ENCODE results near the gene AKAP7.

AKAP7 gene

DNA sequence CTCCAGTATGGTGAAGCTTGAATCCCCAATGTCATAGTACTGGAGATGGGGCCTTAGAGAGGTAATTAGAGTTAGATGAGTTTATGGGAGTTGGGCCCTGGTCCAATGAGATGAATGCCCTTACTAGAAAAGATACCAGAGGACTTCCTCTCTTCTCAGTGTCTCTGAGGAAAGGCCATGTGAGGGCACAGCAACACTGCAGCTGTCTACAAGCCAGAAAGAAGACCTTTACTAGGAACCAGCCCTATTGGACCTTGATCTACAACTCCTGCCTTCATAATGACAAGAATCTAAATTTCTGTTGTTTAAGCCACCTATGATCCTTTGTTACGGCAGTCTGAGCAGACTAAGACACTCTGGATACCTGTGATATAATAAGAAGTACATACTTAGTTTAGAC is 31.4 kb upstream of the AKAP7 start:
- H3K4me1 ChIP-seq: no peaks in the 10 kb centered on the region
- H3K27me3 ChIP-seq: no peaks in the 10 kb centered on the region
- H3K9me3 ChIP-seq: no peaks in the 10 kb centered on the region
- no peak overlapping the region for H3K4me3 ChIP-seq (ENCODE audit: low read depth, low read length)
- no peak for DNase-seq
- TF ChIP-seq, protein P1, sequence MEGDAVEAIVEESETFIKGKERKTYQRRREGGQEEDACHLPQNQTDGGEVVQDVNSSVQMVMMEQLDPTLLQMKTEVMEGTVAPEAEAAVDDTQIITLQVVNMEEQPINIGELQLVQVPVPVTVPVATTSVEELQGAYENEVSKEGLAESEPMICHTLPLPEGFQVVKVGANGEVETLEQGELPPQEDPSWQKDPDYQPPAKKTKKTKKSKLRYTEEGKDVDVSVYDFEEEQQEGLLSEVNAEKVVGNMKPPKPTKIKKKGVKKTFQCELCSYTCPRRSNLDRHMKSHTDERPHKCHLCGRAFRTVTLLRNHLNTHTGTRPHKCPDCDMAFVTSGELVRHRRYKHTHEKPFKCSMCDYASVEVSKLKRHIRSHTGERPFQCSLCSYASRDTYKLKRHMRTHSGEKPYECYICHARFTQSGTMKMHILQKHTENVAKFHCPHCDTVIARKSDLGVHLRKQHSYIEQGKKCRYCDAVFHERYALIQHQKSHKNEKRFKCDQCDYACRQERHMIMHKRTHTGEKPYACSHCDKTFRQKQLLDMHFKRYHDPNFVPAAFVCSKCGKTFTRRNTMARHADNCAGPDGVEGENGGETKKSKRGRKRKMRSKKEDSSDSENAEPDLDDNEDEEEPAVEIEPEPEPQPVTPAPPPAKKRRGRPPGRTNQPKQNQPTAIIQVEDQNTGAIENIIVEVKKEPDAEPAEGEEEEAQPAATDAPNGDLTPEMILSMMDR (IDR thresholded peaks at IDR 0.05; ENCODE audit: low read depth, low read length): no peak
- no peaks in the 10 kb centered on the region for H3K36me3 ChIP-seq

DNA sequence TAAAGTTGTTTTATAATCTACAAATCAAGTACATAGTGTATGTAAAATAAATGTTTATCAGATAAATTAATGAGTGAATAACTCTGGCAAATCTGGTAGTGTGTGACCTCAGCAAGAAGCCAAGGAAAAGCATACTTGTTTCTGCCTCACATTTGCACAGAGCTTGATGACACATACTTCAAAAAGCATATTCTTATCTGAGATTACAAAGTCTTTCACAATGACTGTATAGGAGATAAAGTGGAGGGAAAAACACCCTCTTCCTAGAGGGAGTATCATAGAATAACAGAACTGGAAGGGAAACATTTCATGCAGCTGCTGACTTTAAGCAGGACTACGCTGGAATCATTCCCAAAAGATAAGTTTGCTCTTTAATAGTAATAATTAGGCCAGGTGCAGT is 28.1 kb upstream of the AKAP7 start:
- DNase-seq: no peak
- H3K9me3 ChIP-seq: no peaks in the 10 kb centered on the region

GRCh38 chr6:131112249-131112648 is 23.0 kb upstream of the AKAP7 start:
- H3K4me1 ChIP-seq: no peaks in the 10 kb centered on the region
- H3K36me3 ChIP-seq: no peaks in the 10 kb centered on the region
- no peak for DNase-seq
- H3K27me3 ChIP-seq: no peaks in the 10 kb centered on the region
- TF ChIP-seq, protein P1 (IDR thresholded peaks at IDR 0.05; ENCODE audit: low read depth, low read length): no peak
- no peak overlapping the region for H3K4me3 ChIP-seq (ENCODE audit: low read depth, low read length)
- no peaks in the 10 kb centered on the region for H3K9me3 ChIP-seq

More for the DNA sequence above, 28.1 kb upstream of the AKAP7 start:
- Histone ChIP-seq H3K27me3 (no peaks in the 10 kb centered on the region), H3K4me3 (ENCODE audit: low read depth, low read length) (no peak overlapping the region), H3K36me3 (no peaks in the 10 kb centered on the region), H3K4me1 (no peaks in the 10 kb centered on the region)
- TF ChIP-seq, protein P1 (IDR thresholded peaks at IDR 0.05; ENCODE audit: low read depth, low read length): no peak

DNA sequence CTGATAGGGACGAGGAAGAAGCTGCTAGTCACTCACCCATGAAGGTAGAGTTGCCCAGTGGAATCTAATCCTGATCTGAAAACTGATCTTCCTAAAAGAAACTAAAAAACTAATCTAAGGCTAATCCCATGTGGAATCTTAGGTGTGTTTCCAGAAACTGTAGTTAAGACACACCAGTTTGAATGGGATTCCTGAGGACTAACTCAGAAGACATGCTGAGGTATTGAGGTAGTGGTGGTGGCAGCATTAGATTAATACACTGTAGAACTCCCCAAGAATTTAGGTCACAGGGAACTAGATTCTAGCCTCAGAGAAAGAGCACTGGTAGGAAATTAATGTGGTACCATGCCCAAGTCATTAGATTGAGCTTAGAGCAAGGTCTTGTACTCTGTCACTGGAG is 19.6 kb upstream of the AKAP7 start:
- no peaks in the 10 kb centered on the region for H3K4me1 ChIP-seq
- H3K27me3 ChIP-seq: no peaks in the 10 kb centered on the region
- H3K36me3 ChIP-seq: no peaks in the 10 kb centered on the region
- no peak for DNase-seq
- TF ChIP-seq, protein P1 (IDR thresholded peaks at IDR 0.05; ENCODE audit: low read depth, low read length): no peak
- no peak overlapping the region for H3K4me3 ChIP-seq (ENCODE audit: low read depth, low read length)
- no peaks in the 10 kb centered on the region for H3K9me3 ChIP-seq

DNA sequence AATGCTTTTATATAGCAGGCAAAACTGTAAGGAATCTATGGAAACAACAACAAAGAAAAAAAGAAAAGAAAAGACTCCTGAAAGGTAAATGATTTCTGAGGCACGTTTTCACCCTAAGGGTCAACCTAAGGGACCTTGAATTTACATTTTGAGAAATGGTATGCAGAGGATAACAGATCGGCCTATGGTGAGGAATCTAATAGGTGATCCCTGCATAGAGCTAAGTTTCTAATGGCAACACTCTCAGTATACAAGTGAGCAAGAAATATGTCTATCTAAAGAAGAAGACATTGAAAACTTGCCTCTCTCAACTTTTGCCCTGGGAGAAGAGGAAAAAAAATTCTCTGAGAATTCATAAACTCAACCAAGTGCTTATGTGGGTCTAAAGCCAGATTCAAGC is 18.9 kb upstream of the AKAP7 start:
- no peak for DNase-seq
- TF ChIP-seq, protein P1 (IDR thresholded peaks at IDR 0.05; ENCODE audit: low read depth, low read length): no peak
- H3K4me1 ChIP-seq: no peaks in the 10 kb centered on the region
- H3K27me3 ChIP-seq: no peaks in the 10 kb centered on the region
- no peaks in the 10 kb centered on the region for H3K9me3 ChIP-seq
- H3K4me3 ChIP-seq (ENCODE audit: low read depth, low read length): no peak overlapping the region
- no peaks in the 10 kb centered on the region for H3K36me3 ChIP-seq

- H3K4me1 ChIP-seq: no peaks in the 10 kb centered on the region
- no peaks in the 10 kb centered on the region for H3K9me3 ChIP-seq
- H3K27me3 ChIP-seq: no peaks in the 10 kb centered on the region
- TF ChIP-seq, protein P1 (IDR thresholded peaks at IDR 0.05; ENCODE audit: low read depth, low read length): peak; percentile 31
- no peaks in the 10 kb centered on the region for H3K36me3 ChIP-seq
- no peak for DNase-seq
- no peak overlapping the region for H3K4me3 ChIP-seq (ENCODE audit: low read depth, low read length)
Measured at GRCh38 chr6:131116755-131117360, 18.4 kb upstream of the AKAP7 start.

Data from BE2C (cell line).